GM12878 (cell line): ENCODE results near the gene ASIC4.

Experiments
- BCL11A ChIP-seq: IDR thresholded peaks from 2 replicates; pipeline ENCODE4 v1.6.1; 2011; ENCODE audit warnings: low read depth, low read length
- CBX3 ChIP-seq: fragments of 200-600 bp; sonication (generic); IDR thresholded peaks from 2 replicates; pipeline ENCODE4 v1.6.1; 2016; ENCODE audit warnings: low read depth, borderline replicate concordance
- EP300 ChIP-seq, 2 experiments: fragments of 150-350 bp in 1 of 2; IDR thresholded peaks; 2 replicates each; pipeline ENCODE4 v1.6.1; 2011 to 2012; ENCODE audit warnings: low read depth in 2 of 2, low read length in 2 of 2, borderline replicate concordance in 1 of 2, improper control_type of control experiment in 1 of 2, inconsistent platforms in 1 of 2; ENCODE audit not compliant: control insufficient read depth in 1 of 2
- JUND ChIP-seq: IDR thresholded peaks from 2 replicates; pipeline ENCODE4 v1.6.1; 2012; ENCODE audit warnings: low read depth, mild to moderate bottlenecking, low read length, improper control_type of control experiment, moderate library complexity
- POLR2A ChIP-seq: IDR thresholded peaks from 2 replicates; pipeline ENCODE4 v1.6.1; 2011; ENCODE audit warnings: low read depth, mild to moderate bottlenecking, low read length
- POLR2AphosphoS2 ChIP-seq: IDR thresholded peaks from 2 replicates; pipeline ENCODE4 v1.6.1; 2011; ENCODE audit warnings: low read depth, mild to moderate bottlenecking, low read length, improper control_type of control experiment, moderate library complexity
- POLR2AphosphoS5 ChIP-seq: IDR thresholded peaks from 2 replicates; pipeline ENCODE4 v1.6.1; 2011; ENCODE audit warnings: mild to moderate bottlenecking, low read length, inconsistent platforms
- RAD21 ChIP-seq: IDR thresholded peaks from 2 replicates; pipeline ENCODE4 v1.6.1; 2011; ENCODE audit warnings: mild to moderate bottlenecking, low read depth, low read length, moderate library complexity; ENCODE audit not compliant: insufficient read depth
- TF ChIP-seq, protein P1 (sequence below), 3 experiments: IDR thresholded peaks in 2 of 3; conservative IDR thresholded peaks in 1 of 3; 2 replicates each; pipeline ENCODE4 v1.5.1; 2011; ENCODE audit warnings: low read depth in 3 of 3, low read length in 3 of 3, mild to moderate bottlenecking in 3 of 3, control low read depth in 2 of 3, moderate library complexity in 2 of 3, inconsistent platforms in 1 of 3, mixed read lengths in 1 of 3; ENCODE audit not compliant: control insufficient read depth in 2 of 3, insufficient read depth in 1 of 3; ENCODE audit errors: extremely low read depth in 1 of 3

DNA sequence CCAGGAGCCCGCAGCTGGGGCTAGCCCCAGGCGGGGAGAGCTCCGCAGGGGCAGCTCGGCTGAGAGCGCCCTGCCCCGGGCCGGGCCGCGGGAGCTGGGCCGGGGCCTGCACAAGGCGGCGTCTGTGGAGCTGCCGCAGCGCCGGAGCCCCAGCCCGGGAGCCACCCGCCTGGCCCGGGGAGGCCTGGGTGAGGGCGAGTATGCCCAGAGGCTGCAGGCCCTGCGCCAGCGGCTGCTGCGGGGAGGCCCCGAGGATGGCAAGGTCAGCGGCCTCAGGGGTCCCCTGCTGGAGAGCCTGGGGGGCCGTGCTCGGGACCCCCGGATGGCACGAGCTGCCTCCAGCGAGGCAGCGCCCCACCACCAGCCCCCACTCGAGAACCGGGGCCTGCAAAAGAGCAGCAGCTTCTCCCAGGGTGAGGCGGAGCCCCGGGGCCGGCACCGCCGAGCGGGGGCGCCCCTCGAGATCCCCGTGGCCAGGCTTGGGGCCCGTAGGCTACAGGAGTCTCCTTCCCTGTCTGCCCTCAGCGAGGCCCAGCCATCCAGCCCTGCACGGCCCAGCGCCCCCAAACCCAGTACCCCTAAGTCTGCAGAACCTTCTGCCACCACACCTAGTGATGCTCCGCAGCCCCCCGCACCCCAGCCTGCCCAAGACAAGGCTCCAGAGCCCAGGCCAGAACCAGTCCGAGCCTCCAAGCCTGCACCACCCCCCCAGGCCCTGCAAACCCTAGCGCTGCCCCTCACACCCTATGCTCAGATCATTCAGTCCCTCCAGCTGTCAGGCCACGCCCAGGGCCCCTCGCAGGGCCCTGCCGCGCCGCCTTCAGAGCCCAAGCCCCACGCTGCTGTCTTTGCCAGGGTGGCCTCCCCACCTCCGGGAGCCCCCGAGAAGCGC, 30.6 kb upstream of the ASIC4 start:
- TF ChIP-seq RAD21 (no peak), POLR2A (no peak), POLR2AphosphoS5 (no peak), CBX3 (no peak), BCL11A (no peak), POLR2AphosphoS2 (no peak), JUND (no peak), EP300 (IDR thresholded peaks at IDR 0.05; ENCODE audit: borderline replicate concordance in 1 of 2, control insufficient read depth in 1 of 2, low read depth in 2 of 2, low read length in 2 of 2) (no peak)
- TF ChIP-seq, protein P1, sequence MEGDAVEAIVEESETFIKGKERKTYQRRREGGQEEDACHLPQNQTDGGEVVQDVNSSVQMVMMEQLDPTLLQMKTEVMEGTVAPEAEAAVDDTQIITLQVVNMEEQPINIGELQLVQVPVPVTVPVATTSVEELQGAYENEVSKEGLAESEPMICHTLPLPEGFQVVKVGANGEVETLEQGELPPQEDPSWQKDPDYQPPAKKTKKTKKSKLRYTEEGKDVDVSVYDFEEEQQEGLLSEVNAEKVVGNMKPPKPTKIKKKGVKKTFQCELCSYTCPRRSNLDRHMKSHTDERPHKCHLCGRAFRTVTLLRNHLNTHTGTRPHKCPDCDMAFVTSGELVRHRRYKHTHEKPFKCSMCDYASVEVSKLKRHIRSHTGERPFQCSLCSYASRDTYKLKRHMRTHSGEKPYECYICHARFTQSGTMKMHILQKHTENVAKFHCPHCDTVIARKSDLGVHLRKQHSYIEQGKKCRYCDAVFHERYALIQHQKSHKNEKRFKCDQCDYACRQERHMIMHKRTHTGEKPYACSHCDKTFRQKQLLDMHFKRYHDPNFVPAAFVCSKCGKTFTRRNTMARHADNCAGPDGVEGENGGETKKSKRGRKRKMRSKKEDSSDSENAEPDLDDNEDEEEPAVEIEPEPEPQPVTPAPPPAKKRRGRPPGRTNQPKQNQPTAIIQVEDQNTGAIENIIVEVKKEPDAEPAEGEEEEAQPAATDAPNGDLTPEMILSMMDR (IDR thresholded peaks at IDR 0.05 in 2 of 3, conservative IDR thresholded peaks at IDR 0.05 in 1 of 3; ENCODE audit: control insufficient read depth in 2 of 3, extremely low read depth in 1 of 3, insufficient read depth in 1 of 3, low read depth in 3 of 3, low read length in 3 of 3): no peak
